Measurements from ENCODE around the gene MECR. TPM values are rescaled to one million over a fixed set of nuclear protein-coding genes. Genes with fewer than 3 reads are reported as not detected.

Gene MECR
- total RNA-seq, 1 donor from 2014 or later: 22.5 TPM

DNA sequence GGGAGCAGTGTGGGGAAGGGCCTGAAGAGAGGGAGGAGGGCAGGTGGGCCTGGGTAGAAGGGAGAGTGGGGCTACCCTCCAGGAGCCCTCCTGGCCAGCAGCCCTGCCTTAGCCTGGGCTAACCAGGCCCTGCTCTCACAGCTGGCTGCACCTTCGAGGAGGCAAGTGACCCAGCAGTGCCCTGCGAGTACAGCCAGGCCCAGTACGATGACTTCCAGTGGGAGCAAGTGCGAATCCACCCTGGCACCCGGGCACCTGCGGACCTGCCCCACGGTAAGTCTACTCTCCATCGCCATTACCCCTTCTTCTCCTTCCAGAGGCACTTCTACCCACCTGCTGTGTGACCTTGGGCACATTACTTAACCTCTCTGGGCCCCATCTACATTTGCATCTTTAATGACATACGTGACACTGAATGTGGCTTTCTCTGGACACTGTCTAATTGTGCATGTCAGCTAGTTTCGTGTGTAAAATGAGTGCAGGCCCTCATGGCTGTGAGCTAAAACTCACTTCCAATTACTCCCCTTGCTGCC, 24.5 kb upstream of the MECR start:
- Mint-ChIP-seq H3K27me3 (ENCODE audit: unreplicated experiment) (peaks cover 4% of the 10 kb centered on the region), H3K27ac (ENCODE audit: unreplicated experiment) (no peak overlapping the region), H3K4me3 (ENCODE audit: unreplicated experiment) (no peak overlapping the region), H3K4me1 (ENCODE audit: unreplicated experiment) (peaks cover 23% of the 10 kb centered on the region), H3K36me3 (ENCODE audit: unreplicated experiment) (no peaks in the 10 kb centered on the region), H3K9me3 (ENCODE audit: unreplicated experiment) (no peaks in the 10 kb centered on the region)
- no peak for DNase-seq (ENCODE audit: extremely low spot score, unreplicated experiment)
- TF ChIP-seq, protein P1, sequence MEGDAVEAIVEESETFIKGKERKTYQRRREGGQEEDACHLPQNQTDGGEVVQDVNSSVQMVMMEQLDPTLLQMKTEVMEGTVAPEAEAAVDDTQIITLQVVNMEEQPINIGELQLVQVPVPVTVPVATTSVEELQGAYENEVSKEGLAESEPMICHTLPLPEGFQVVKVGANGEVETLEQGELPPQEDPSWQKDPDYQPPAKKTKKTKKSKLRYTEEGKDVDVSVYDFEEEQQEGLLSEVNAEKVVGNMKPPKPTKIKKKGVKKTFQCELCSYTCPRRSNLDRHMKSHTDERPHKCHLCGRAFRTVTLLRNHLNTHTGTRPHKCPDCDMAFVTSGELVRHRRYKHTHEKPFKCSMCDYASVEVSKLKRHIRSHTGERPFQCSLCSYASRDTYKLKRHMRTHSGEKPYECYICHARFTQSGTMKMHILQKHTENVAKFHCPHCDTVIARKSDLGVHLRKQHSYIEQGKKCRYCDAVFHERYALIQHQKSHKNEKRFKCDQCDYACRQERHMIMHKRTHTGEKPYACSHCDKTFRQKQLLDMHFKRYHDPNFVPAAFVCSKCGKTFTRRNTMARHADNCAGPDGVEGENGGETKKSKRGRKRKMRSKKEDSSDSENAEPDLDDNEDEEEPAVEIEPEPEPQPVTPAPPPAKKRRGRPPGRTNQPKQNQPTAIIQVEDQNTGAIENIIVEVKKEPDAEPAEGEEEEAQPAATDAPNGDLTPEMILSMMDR (IDR thresholded peaks at IDR 0.05): no peak

DNA sequence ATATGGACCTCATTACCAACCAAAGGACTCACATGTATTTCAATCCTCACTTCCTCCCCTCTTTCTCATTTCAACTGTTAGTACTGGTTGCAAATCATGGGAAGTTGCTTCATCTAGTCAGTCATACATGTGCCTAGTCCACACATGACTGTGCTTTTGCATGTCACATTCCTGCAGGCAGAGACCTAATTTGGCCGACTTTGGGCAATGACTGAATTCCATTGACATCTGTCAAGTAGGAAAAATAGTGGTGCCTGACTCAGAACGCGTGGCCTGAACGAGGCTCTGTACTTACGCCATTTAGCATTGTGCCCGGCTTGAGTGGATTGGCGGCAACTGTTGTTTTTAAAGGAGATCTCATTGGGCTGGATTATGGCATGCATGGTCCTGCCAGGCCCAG, 23.6 kb upstream of the MECR start:
- H3K27ac Mint-ChIP-seq (ENCODE audit: unreplicated experiment): no peak overlapping the region
- peaks cover 19% of the 10 kb centered on the region for H3K4me1 Mint-ChIP-seq (ENCODE audit: unreplicated experiment)
- H3K4me3 Mint-ChIP-seq (ENCODE audit: unreplicated experiment): no peak overlapping the region
- TF ChIP-seq, protein P1 (IDR thresholded peaks at IDR 0.05): no peak
- H3K9me3 Mint-ChIP-seq (ENCODE audit: unreplicated experiment): no peaks in the 10 kb centered on the region
- H3K27me3 Mint-ChIP-seq (ENCODE audit: unreplicated experiment): peaks cover 5% of the 10 kb centered on the region
- no peaks in the 10 kb centered on the region for H3K36me3 Mint-ChIP-seq (ENCODE audit: unreplicated experiment)
- no peak for DNase-seq (ENCODE audit: extremely low spot score, unreplicated experiment)

DNA sequence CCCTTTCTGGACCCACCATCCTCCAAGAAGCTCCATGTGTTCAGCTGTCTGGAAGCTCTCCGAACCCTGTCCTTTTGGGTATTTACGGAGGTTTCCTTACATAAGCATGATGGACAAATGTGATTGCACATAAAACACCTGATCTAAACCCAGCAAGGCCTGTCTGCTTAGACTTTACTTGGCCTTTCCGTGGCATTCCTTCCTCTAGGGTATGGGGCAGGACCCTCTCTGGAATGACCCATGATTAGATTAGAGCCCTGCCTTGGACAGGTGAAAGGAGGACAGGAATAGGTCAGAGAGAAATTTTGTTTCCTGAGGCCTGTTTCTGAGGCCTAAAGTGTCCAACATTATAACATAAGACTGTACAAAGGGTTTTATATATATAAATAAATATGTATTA, 22.4 kb upstream of the MECR start:
- no peaks in the 10 kb centered on the region for H3K9me3 Mint-ChIP-seq (ENCODE audit: unreplicated experiment)
- peaks cover 19% of the 10 kb centered on the region for H3K4me1 Mint-ChIP-seq (ENCODE audit: unreplicated experiment)
- H3K27ac Mint-ChIP-seq (ENCODE audit: unreplicated experiment): no peak overlapping the region
- no peaks in the 10 kb centered on the region for H3K36me3 Mint-ChIP-seq (ENCODE audit: unreplicated experiment)
- no peak overlapping the region for H3K4me3 Mint-ChIP-seq (ENCODE audit: unreplicated experiment)
- no peak for DNase-seq (ENCODE audit: extremely low spot score, unreplicated experiment)
- H3K27me3 Mint-ChIP-seq (ENCODE audit: unreplicated experiment): peaks cover 5% of the 10 kb centered on the region
- TF ChIP-seq, protein P1 (IDR thresholded peaks at IDR 0.05): no peak

DNA sequence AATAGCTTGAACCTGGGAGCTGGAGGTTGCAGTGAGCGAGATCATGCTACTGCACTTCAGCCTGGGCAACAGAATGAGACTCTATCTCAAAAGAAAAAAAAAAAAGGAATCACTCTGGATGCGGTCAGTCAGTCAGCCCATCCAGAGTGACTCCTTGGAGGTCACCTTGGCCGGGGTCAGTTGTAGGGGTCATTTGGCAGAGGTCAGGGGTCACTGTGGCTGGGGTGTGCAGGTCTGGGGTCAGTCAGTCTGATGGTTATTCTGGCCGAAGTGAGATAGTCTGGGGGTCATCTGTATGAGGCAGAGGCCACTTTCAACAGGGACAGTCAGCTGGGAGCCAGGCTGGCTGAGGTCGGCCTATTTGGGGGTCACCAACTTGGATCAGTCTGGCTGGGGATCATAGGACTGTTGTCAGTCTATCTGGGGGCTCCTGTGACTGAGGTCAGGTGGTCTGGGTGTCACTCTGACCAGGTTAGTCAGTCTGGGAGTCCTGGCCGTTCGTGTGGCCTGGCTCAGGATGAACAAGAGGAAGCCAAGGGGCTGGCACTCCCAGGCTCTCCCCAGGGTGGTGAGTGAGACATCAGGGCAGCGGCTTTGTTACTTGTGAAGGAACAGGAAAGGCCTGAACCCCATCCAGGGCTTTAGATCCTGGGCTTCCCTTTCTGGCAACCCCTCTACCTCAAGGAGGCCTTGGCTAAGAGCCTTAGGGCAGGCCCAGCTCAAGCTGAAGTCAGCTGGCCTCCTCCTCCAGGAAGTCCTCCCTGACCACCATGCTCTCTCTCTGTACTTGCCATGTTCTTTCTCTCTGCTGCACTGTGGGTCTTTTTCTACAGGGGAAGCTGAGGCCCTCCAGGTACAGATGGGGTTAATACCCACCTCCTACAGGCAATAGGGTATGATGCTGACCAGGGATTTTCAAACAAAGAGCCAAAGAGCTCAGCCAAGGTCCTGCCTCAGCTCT, 20.7 kb upstream of the MECR start:
- TF ChIP-seq, protein P1 (IDR thresholded peaks at IDR 0.05): no peak
- Mint-ChIP-seq H3K27ac (ENCODE audit: unreplicated experiment) (no peak overlapping the region), H3K27me3 (ENCODE audit: unreplicated experiment) (peaks cover 5% of the 10 kb centered on the region)

DNA sequence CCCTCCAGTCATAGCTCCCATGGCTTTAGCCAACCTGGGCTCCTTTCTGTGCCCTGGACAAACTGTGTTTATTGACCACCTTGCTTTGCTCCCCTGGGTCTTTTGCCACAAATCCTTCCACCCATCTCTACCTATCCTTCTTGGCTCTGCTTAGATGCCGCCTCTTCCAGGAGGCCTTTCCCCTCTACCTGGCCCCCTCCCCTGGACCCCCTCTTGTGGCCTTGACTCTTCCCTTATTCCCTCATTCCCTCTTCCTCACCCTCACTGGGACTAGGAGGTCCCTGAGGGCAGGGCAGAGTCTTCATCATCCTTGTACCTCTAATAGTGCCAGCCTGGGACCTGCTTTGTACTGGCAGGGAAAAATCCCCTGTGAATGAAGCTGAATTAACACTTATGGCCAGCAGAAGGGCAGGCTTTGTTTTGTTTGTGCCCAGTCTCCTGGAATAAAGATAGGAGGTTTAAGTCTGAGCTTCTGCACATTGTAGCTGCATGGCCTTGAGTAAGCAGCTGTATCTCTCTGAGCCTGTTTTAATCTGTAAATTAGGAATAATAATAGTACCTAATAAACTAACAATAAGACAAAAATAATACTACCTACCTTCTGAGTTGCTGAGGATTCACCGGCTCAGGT, 19.3 kb upstream of the MECR start:
- no peaks in the 10 kb centered on the region for H3K36me3 Mint-ChIP-seq (ENCODE audit: unreplicated experiment)
- peaks cover 3% of the 10 kb centered on the region for H3K4me1 Mint-ChIP-seq (ENCODE audit: unreplicated experiment)
- no peaks in the 10 kb centered on the region for H3K9me3 Mint-ChIP-seq (ENCODE audit: unreplicated experiment)
- TF ChIP-seq, protein P1 (IDR thresholded peaks at IDR 0.05): no peak
- H3K27ac Mint-ChIP-seq (ENCODE audit: unreplicated experiment): no peak overlapping the region
- no peak for DNase-seq (ENCODE audit: extremely low spot score, unreplicated experiment)
- H3K27me3 Mint-ChIP-seq (ENCODE audit: unreplicated experiment): peaks cover 2% of the 10 kb centered on the region
- H3K4me3 Mint-ChIP-seq (ENCODE audit: unreplicated experiment): no peak overlapping the region

More for the DNA sequence above, 20.7 kb upstream of the MECR start:
- Mint-ChIP-seq H3K4me3 (ENCODE audit: unreplicated experiment) (no peak overlapping the region), H3K4me1 (ENCODE audit: unreplicated experiment) (peaks cover 3% of the 10 kb centered on the region), H3K9me3 (ENCODE audit: unreplicated experiment) (no peaks in the 10 kb centered on the region), H3K36me3 (ENCODE audit: unreplicated experiment) (no peaks in the 10 kb centered on the region)
- DNase-seq (ENCODE audit: extremely low spot score, unreplicated experiment): no peak

All from osteocyte (in vitro differentiated cells).